GM19397 (cell line): Measurements from ENCODE around the gene SLC39A11.

ENCODE experiments used
- ATAC-seq: cut with Tn5 transposase; IDR thresholded peaks from one replicate; pipeline ENCODE4 v1.9.1; 2021; ENCODE audit warnings: mild to moderate bottlenecking, moderate library complexity; ENCODE audit not compliant: unreplicated experiment

Gene SLC39A11

DNA sequence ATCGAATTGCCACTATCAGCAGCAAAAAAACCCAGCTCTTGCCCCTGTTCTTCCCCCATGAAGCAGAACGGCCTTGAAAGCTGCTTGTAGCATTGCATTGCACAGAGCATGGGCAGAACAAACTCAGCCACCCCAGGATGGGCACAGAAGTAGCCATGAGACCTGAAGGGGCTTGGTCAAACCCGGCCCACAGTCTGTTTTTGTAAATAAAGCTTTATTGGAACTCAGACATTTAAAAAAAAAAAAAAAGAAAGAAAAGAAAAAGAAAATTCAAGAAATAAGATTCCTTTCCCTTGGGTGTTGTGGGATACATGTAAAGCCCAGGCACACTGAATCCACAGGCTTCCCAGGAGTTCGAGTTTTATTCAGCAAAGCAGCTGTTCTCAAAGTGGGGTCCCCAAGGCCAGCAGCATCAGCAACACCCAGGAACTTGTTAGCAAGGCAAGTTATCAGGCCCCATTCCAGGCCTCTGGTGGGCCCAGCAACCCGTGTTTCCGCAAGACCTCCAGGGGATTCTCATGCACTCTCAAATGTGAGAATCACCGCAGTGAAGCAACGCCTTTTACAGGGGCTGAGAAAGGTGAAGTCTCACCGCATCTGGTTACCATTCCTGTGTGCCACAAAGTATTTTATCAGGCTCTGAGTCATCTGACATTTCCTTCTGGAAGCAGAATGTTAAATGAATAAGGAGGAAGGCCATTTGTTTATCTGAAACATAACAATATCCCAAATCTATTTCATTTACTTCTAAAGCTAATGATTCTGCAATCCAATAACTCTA lies 108.2 kb downstream of the SLC39A11 start:
- no peak for ATAC-seq

DNA sequence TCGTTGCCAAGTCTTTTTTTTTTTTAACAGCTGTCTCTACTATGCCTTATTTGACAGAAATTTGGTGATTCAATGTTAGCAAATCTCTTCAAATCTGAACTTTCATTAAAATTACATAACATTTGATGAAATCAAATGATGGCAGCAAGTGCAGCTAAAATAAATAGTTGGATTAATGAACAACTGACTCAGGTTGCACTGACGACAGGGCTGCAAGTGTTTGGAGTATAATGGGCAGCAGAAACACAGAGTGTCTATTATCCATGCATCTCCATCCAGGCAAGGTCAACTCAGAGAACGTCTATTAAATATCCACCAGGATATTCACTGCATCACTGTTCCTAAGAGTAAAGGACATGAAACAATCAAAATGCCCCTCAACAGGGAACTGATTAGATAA lies 109.8 kb downstream of the SLC39A11 start:
- ATAC-seq, result no peak

DNA sequence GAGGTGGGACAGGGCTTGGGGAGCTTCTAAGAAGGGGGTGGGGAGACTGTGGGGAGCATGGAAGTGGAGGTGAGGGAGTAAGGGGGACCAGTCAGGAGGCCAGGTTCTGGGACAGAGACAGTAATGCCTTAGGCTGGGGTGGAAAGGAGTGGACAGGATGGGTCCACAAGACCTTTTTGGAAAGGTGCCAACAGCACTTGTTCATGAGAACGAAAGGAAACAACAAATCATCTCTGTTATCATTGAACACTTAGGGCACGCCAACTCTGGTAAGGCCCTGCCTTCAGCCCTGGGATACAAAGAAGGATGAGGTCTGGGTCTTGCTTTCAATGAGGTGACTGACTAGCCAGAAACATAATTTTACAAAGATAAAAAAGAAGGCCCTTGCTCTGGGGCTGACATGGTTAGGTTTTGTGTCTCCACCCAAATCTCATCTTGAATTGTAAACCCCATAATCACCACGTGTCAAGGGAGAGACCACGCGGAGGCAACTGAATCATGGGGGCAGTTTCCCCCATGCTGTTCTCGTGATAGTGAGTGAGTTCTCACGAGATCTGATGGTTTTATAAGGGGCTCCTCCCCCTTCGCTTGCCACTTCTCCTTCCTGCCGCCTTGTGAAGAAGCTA lies 113.8 kb downstream of the SLC39A11 start:
- ATAC-seq, result no peak

DNA sequence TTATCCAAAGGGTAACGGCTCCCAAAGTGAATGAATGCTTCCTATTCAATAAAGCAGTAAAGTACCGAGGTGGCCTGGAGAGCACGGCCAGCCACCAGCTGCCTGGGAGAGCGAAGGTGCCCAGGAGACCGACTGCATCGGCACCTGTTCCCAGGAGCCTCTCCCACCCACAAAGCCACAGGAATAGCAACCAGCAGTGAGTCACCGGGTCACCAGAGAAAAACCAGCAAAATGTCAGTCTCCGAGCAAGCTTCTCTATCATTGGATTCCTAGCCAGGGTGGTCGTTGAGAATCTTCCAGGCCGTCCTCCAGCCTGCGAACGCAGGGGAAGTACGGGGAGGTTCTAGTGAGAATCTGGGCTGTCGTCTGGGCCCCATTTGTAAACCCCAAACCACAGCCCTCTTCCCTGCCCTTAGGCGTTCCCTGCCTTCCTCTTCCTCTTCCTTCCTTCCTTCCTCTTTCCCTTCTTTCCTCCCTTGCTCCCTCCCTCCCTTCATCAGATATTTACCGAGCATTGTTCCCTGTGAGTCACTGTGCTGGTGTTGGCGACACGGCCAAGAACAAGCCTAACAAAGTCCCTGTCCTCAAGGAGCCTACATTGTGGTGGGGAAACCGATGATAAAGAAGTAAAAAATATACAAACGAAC lies 114.6 kb downstream of the SLC39A11 start:
- no peak for ATAC-seq

DNA sequence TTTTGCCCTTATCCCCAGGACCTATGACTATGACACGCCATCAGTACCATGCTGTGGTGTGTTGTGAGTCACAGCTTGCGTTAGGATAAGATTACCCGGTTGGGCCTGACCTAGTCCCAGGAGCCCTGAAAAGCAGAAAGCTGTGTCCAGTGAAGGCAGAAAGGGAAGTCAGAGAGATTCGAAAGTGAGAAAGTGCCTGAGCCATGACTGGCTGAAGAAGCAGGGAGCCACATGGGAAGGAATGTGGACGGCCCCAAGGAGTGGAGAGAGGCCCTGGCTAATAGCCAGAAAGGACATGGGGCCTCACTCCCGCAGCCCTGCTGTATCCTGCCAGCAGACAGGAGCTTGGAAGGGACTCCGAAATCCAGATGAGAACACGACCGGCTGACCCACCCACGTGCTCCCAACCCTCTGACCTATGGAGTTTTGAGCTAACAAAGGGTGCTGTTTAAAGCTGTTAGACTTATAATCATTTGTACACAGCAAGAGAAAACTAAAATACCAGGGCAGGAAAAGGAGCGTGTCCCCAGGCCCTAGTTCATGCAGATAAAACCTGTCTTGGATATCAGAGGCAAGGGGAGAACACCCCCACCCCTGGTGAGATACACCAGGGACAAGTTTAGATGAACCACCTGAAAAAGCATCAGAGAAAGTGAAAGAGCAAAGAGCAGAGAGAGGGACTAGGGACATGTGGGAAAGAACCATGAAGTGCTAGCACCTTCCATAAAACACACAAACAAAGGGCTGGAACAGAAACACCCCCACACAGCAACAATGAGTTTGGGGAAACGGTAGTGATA lies 115.3 kb downstream of the SLC39A11 start:
- no peak for ATAC-seq

DNA sequence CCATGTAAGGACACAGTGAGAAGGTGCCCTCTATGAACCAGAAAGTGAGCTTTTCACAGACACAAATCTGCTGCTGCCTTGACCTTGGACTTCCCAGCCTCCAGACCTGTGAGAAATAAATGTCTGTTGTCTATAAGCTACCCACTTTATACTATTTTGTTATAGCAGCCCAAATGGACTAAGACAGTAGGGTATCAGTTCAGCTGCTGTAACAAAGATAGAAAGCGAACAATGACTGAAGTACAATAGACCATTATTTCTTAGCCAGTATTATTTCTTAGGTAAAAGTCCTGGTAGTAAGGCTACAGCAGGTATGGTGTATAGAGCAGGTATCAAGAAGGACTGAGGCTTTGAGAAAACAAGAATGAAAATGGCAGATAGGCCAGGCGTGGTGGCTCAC lies 117.0 kb downstream of the SLC39A11 start:
- ATAC-seq, result no peak

DNA sequence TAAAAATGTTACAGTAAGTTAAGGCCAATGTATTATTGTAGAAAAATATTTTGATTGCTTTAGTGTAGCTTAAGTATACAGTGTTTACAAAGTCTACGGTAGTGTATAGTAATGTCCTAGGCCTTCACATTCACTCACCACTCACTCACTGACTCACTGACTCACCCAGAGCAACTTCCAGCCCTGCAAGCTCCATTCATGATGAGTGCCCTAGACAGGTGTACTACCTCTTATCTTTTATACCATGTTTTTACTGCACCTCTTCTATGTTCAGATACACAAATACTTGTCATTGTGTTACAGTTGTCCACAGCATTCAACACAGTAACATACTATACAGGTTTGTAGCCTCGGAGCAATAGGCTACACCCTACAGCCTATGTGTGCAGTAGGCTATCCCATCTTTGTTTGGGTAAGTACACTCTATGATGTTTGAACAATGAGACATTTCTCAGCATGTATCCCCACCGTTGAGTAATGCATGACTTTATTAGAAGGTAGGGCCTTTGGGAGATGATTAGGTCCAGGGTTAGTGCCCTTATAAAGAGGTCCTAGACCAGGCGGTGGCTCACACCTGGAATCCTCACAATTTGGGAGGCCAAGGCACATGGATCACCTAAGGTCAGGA lies 117.8 kb downstream of the SLC39A11 start:
- no peak for ATAC-seq

DNA sequence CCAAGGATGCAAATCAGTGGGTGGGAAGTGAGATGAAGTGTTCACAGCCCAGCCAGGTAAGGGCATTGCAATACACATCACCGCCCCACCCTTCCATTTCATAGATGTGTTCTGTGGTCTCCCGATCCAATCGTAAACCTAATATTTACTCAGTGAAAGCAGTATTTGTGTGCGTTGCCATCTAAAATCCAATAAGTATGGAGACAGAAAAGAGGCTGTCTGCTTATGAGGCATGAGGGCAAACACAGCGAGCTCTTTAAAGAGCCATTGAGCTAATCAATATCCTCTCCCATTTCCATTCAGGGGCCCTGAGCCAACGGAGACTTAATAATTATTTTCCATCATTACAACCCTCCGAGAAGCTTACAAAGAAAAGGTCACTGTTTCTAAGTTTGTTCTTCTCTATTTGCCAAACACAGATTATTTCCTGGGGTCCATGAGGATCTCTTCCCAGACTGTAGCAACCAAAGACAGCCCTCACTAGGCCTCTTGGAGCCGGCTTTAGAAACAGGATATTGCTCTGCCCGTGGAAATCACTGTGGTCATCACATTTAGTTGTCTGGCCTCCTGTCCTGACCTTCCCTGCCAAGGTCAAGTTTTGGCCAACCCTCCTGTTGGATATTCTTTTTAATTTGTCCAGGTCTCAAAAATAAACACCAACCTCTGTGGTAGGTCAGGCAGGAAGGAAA lies 120.1 kb downstream of the SLC39A11 start:
- no peak for ATAC-seq

DNA sequence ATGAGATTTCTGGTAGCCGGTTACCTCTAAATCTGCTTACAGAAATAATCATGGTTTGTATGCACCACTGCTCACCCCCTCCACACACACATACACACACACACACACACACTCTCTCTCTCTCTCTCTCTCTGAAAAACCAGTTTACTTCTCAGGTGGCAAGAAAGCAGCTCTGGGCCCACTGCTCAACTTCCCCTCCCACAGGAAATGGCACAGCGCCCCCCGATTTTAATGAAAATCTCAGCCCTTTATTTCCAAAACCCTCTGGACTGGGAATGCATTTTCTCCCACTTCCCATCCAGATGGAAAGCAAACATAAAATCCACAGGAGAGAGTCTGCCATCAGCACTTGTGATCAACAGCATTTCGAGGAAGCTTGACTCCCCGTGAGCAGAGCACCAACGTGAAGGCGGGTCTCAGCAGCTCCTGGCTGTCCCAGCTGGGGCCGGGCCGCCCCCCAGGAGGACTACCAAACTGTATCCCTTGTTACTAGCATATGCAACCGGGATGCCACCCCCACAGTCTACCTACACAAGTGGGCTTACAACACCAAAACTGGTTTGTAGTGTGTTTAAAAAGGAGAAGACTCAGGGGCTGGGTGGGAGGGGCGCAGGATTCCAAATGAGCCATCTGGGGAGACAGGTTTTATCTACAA lies 121.1 kb downstream of the SLC39A11 start:
- ATAC-seq, result no peak

DNA sequence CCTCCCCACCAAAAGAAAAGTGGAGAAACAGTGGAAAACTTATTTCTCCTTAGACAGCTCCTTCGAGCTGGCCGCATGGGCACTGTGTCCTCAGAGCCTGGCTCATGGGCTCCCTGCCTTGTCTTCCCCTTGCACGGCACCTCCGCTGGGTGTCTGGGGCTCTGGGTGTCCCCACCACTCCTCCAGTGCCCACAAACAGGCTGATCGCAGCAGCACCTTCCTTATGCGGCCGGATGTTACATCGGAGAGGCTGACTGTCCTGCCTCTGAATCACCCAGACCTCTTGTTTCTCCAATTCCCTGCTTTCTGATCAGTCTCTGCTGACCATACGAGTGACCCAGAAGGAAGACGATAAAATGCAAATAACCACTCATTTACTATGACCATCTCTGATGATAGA lies 121.7 kb downstream of the SLC39A11 start:
- ATAC-seq, result no peak

DNA sequence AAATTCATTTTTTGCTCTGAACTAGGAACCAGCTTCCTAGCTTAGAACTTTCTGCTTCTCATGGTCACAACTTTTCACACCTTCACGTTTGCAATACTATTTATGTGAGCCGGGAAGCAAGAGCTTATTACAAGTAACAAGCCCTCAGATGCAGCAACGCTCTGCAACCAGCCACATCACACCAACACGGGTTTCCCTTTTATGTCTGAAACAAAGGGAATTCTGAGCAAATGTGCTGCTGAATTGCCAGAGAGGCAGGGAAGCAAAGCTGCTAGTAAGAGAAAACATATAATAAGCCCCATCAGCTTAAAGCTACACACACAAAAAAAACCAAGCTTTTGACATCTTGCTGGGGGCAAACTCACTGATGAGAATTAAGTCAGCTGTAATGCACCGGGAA lies 122.2 kb downstream of the SLC39A11 start:
- ATAC-seq, result no peak

DNA sequence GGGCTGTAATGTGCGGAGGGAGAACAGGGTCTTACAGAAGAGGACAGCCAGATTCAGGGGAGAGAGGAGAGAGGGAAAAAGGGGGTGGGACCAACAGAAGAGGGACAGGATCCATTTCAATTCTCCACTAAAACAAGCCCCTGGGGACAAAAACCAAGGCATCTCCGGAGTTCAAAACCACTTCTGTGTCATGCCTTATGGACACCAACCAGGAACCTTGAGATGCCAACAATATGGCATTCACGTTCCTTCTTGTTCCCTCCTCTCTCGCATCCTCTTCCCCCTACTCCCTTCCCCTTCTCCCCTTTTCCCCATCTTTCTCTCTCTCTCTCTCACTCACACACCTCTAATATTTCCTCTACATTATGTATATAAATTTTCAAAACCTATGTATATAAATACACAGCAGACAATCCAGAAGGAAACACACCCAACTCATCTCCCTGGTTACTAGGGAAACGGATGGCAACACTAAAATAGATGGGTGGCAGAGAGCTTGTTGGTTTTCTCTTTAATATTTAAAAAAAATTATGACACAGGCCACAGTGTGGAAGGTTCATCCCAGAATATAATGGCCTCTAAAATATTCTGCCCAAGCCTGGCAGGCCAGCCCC lies 123.1 kb downstream of the SLC39A11 start:
- no peak for ATAC-seq

DNA sequence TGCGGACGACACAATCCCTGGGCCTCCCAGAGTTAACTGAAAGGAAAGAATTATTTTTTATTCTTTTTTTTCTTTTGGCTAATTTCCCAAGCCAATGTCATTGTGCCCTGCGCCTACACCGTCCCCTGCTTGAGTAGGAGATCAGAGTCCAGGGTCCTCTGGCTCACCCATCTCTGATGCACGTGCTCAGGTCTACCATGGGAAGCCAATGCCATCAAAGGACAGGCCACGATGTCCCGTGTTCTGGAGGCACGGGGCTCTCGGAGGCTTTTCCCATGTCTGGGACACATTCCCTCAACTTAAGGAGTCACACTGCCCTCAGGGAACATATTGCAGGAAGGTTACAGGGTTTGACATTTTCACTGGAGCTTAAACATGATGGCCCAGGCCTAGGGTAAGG lies 123.7 kb downstream of the SLC39A11 start:
- ATAC-seq, result no peak

DNA sequence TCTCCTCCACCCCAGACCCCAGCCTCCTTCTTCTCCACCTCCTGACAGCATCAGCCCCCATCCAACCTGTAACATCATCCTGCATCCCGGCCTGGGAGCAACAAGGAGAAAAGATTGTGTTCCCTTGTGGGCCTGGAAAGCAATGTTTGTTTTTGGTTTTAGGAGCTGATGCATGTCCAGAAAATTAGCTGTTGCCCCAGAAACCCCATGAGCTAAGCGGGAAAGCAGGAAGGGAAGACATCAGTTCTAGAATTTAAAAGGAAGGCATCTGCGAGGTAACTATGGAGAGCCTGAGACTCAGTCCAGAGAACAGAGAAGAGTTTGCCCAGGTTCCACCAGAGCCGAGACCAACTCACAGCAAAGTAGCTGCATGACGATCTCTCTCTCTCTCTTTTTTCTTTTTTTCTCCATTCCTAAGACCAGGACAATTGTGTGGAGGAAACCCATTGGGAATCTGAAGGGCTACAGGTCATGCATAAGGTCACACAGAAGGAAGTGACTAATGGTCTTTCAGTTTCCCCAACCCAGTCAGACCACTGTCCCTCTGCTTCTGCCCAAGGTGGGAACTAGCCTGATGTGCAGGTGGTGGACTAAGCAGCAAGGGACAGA lies 124.4 kb downstream of the SLC39A11 start:
- no peak for ATAC-seq

DNA sequence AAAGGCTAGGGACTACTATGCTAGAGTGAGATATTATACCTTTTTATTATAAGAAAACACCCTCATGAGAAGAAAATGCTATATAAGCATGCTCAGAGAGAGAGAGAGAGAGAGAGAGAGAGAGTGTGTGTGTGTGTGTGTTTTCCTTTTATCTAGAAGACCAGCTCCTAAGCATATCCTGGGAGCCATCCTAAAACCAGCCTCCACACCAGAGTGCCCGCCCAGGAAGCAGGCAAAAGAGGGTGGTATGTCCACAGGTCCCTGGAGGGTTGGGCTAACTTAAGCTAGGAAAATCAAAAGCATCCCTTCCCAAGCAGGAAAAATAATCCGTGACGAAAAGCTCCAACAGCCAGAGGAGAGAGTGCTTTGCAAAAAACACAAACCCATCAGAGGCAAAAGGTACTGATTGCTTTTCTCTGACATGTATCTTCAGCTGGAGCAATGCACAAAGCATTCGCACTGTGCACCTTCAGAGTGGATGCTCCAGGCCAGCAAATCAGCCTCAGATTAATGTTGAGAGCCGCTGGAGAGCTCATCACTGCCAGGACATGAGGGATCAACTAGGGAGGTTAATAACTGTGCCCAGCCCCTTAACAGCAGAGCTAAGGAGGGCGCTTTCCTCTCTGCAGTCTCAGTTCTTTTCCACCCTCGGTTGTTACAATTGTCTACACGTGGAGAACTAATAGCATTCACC lies 125.1 kb downstream of the SLC39A11 start:
- ATAC-seq, result no peak

DNA sequence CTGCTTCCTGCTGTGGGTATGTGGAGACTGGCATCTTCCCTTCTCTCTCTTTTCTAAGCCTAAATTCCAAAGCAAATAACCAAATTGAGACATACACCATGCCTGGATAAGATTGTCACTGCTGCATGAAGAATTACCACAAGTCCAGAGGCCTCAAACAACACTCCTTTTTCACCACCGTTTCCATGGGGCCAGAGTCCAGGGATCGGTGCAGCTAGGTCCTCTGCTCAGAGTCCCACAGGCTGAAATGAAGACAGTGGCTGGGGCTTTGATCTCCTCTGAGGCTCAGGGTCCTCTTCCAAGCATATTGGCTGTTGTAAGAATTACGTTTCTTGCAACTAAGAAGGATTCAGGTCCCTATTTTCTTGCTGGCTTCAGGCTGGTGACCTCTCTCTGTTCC lies 130.4 kb downstream of the SLC39A11 start:
- no peak for ATAC-seq

DNA sequence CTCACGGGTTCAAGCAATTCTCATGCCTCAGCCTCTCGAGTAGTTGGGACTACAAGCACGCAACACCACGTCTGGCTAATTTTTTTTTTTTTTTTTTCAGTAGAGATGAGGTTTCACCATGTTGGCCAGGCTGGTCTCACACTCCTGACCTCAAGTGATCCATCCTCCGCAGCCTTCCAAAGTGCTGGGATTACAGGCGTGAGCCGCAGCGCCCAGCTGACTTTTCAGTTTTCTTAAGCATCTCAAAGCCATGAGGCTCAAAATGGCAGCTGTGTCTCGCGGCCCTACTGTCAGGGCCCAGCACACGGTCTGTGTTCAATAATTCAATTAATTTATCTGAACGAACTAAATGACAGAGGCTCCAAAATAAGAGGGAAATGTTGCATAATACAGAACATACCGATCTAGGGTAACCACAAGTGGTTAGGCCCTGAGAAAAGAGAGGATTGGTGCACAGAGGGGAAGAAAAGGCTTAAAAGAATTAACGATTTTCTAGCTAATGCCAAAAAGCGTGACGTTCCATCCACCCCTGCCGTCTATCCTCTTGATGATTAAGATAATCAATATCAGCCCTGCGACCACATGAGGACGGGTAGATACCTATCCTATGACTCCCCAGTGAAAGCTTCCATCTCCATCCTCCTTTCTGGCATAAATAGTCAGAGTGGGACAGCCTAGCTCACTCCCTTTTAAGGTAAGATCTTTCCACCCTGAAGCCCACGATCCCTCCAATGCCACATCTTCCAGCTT lies 136.9 kb downstream of the SLC39A11 start:
- ATAC-seq, result no peak

DNA sequence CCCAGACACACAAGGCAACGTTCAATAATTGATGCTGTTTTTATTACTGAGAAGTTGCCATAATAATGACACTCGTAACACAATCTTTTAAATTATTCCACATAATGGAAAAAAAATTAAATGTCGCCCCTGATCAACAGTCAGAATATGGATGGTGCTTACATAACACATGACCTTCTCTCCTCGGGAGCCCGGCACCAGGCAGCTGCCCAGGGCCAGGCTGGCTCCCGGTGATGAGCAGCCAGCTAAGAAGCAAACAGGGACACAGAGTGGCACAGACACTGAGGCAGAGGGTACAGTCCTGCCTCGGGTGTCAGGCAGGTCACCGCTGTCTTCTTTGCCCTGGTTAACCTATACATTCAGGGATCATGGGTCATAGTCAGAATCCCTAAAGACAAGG lies 137.9 kb downstream of the SLC39A11 start:
- no peak for ATAC-seq
